ENCODE results near the gene PRDM16. TPM values are rescaled to one million over a fixed set of nuclear protein-coding genes. Genes with fewer than 3 reads are reported as not detected.
A peak's percentile ranks its signal among the peaks of the same experiment; 100 is the strongest.

The PRDM16 gene
- total and polyA plus RNA-seq, 2 of the 13 experiments (the other 11 are each of a cell fraction or from before 2014, with no cell fraction given): 0.15 to 0.81 TPM

DNA sequence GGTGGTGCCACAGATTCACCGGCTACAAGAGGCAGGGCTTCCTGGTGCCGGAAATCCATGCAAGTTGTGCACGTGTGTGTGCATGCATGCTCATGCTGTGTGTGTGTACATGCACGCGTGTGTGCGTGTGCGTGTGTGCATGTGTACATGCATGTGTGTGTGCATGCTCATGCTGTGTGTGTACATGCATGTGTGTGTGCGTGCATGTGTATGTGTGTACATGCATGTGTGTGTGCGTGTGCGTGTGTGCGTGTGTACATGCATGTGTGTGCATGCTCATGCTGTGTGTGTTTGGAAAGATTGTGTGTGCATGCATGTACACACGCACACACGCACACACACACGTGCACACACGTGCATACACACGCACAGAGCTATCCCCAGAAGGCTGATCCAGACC lies 48.9 kb downstream of the PRDM16 start:
- no peak overlapping the region for H3K9ac ChIP-seq (ENCODE audit: insufficient read depth, low read depth, low read length)
- TF ChIP-seq MAFF (IDR thresholded peaks at IDR 0.05; ENCODE audit: low read depth, low read length) (no peak), PCBP1 (IDR thresholded peaks at IDR 0.05; ENCODE audit: borderline replicate concordance, low read depth, low read length) (no peak), STAG1 (CRISPR knock-in tag; IDR thresholded peaks at IDR 0.05) (0 out of 2 replicates have a peak, but pooled peaks have one; percentile 15), KDM5B (CRISPR knock-in tag; IDR thresholded peaks at IDR 0.05; ENCODE audit: borderline replicate concordance) (no peak), HMG20B (CRISPR knock-in tag; conservative IDR thresholded peaks at IDR 0.05) (no peak), KDM6A (CRISPR knock-in tag; IDR thresholded peaks at IDR 0.05; ENCODE audit: low read depth) (no peak)
- TF ChIP-seq, protein P1, sequence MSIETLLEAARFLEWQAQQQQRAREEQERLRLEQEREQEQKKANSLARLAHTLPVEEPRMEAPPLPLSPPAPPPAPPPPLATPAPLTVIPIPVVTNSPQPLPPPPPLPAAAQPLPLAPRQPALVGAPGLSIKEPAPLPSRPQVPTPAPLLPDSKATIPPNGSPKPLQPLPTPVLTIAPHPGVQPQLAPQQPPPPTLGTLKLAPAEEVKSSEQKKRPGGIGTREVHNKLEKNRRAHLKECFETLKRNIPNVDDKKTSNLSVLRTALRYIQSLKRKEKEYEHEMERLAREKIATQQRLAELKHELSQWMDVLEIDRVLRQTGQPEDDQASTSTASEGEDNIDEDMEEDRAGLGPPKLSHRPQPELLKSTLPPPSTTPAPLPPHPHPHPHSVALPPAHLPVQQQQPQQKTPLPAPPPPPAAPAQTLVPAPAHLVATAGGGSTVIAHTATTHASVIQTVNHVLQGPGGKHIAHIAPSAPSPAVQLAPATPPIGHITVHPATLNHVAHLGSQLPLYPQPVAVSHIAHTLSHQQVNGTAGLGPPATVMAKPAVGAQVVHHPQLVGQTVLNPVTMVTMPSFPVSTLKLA (IDR thresholded peaks at IDR 0.05): peak; percentile 73
- no peak overlapping the region for H3K4me2 ChIP-seq (ENCODE audit: low read depth, low read length)
- no peaks in the 10 kb centered on the region for H3K79me2 ChIP-seq (ENCODE audit: insufficient read depth, low read length)
- H4K20me1 ChIP-seq (ENCODE audit: insufficient read depth, low read length): no peaks in the 10 kb centered on the region
- H3K9me3 ChIP-seq (ENCODE audit: low read length): no peaks in the 10 kb centered on the region
- H3K4me1 ChIP-seq (ENCODE audit: insufficient read depth, low read length): peaks cover 61% of the 10 kb centered on the region
- intact Hi-C loops (cut with micrococcal nuclease; ENCODE audit: unreplicated experiment): loop anchor here (10.0 kb wide), 1 partner anchor 57 kb away; no protein-coding TSS in a partner anchor
- ChIA-PET POLR2A (no interaction called here), CTCF (ENCODE audit: low intra/inter-chr PET ratio, low total read pairs) (no interaction called here)
- no peak overlapping the region for H3K27ac ChIP-seq (ENCODE audit: extremely low read length, insufficient read depth, low read length)
- 89% methylated on average over 14 of the region's 16 CpGs for WGBS (ENCODE audit: low lambda C conversion rate)
- FAIRE-seq (no peak), ATAC-seq (no peak), DNase-seq (ENCODE audit: low spot score) (no peak)
- no TSS peak for BruUV-seq (replicated peaks)
- H3K27me3 ChIP-seq (ENCODE audit: control insufficient read depth in 1 of 2, insufficient read depth in 2 of 2, low read length in 2 of 2): peaks cover 0 to 2% of the 10 kb centered on the region in 2 experiments; a peak in 2 of 5 replicates
- no peak overlapping the region for H2AFZ ChIP-seq (ENCODE audit: low read length)
- in situ Hi-C loops (cut with HindIII; ENCODE audit: extremely low pct_ligation_motif_present, low pct_unique_long_range_greater_than_20kb): no loop called here
- no peaks in the 10 kb centered on the region for H3K36me3 ChIP-seq (replicated peaks in 1 of 2; ENCODE audit: control insufficient read depth in 1 of 2, insufficient read depth in 2 of 2, low read length in 2 of 2)
- no peak overlapping the region for H3K4me3 ChIP-seq (replicated peaks in 1 of 3; ENCODE audit: insufficient read depth in 1 of 3, low read depth in 2 of 3, low read length in 3 of 3)

DNA sequence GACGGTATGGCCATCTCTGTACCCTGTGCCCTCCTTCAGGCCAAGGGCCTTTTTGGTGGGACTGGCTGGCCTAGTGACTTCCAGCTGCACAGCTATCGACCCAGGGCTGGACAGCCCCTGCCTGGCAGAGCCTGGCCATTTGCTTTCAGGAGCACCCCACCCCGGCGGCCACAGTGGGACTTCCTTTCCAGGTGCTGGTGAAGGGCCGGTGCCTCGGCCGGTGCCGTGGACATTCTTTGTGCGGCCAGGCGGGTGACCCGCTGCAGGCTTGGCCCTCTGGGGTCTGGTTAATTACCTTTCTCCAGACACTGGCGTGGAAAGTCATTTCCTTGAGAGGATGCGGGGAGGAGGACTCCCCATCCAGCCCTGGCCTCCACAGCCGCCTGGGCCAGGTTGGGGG lies 50.1 kb downstream of the PRDM16 start:
- intact Hi-C loops (cut with micrococcal nuclease; ENCODE audit: unreplicated experiment) (loop anchor here (10.0 kb wide), 1 partner anchor 56 kb away; no protein-coding TSS in a partner anchor), in situ Hi-C loops (cut with HindIII; ENCODE audit: extremely low pct_ligation_motif_present, low pct_unique_long_range_greater_than_20kb) (no loop called here)
- Histone ChIP-seq H3K4me1 (ENCODE audit: insufficient read depth, low read length) (peaks cover 49% of the 10 kb centered on the region), H3K27ac (ENCODE audit: extremely low read length, insufficient read depth, low read length) (no peak overlapping the region), H3K9ac (ENCODE audit: insufficient read depth, low read depth, low read length) (no peak overlapping the region), H3K79me2 (ENCODE audit: insufficient read depth, low read length) (no peaks in the 10 kb centered on the region), H3K9me3 (ENCODE audit: low read length) (no peaks in the 10 kb centered on the region), H3K4me3 (replicated peaks in 1 of 3; ENCODE audit: insufficient read depth in 1 of 3, low read depth in 2 of 3, low read length in 3 of 3) (no peak overlapping the region), H2AFZ (ENCODE audit: low read length) (no peak overlapping the region), H3K36me3 (replicated peaks in 1 of 2; ENCODE audit: control insufficient read depth in 1 of 2, insufficient read depth in 2 of 2, low read length in 2 of 2) (no peaks in the 10 kb centered on the region), H3K27me3 (ENCODE audit: control insufficient read depth in 1 of 2, insufficient read depth in 2 of 2, low read length in 2 of 2) (peaks cover 2 to 10% of the 10 kb centered on the region in 2 experiments; a peak in 1 of 5 replicates), H3K4me2 (ENCODE audit: low read depth, low read length) (no peak overlapping the region), H4K20me1 (ENCODE audit: insufficient read depth, low read length) (no peaks in the 10 kb centered on the region)
- no TSS peak for BruUV-seq (replicated peaks)
- DNase-seq (ENCODE audit: low spot score): no peak
- 90% methylated on average over 2 of the region's 14 CpGs for WGBS (ENCODE audit: low lambda C conversion rate)
- ChIA-PET CTCF (ENCODE audit: low intra/inter-chr PET ratio, low total read pairs) (no interaction called here), POLR2A (no interaction called here)
- FAIRE-seq: no peak
- ATAC-seq: no peak
- TF ChIP-seq ZNF616 (CRISPR knock-in tag; IDR thresholded peaks at IDR 0.05; ENCODE audit: low read depth): no peak
- TF ChIP-seq, protein P2, sequence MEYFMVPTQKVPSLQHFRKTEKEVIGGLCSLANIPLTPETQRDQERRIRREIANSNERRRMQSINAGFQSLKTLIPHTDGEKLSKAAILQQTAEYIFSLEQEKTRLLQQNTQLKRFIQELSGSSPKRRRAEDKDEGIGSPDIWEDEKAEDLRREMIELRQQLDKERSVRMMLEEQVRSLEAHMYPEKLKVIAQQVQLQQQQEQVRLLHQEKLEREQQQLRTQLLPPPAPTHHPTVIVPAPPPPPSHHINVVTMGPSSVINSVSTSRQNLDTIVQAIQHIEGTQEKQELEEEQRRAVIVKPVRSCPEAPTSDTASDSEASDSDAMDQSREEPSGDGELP (IDR thresholded peaks at IDR 0.05; ENCODE audit: borderline replicate concordance, low read depth): no peak
- TF ChIP-seq ZNF337 (CRISPR knock-in tag; IDR thresholded peaks at IDR 0.05; ENCODE audit: borderline replicate concordance, low read depth): no peak
- TF ChIP-seq GPN1 (CRISPR knock-in tag; IDR thresholded peaks at IDR 0.05; ENCODE audit: borderline replicate concordance): no peak
- no peak for TF ChIP-seq ZFP37 (CRISPR knock-in tag; IDR thresholded peaks at IDR 0.05; ENCODE audit: borderline replicate concordance)
- no peak for TF ChIP-seq HMGA1 (CRISPR knock-in tag; conservative IDR thresholded peaks at IDR 0.05)
- TF ChIP-seq REL (CRISPR knock-in tag; conservative IDR thresholded peaks at IDR 0.05): no peak
- TF ChIP-seq, protein P3, sequence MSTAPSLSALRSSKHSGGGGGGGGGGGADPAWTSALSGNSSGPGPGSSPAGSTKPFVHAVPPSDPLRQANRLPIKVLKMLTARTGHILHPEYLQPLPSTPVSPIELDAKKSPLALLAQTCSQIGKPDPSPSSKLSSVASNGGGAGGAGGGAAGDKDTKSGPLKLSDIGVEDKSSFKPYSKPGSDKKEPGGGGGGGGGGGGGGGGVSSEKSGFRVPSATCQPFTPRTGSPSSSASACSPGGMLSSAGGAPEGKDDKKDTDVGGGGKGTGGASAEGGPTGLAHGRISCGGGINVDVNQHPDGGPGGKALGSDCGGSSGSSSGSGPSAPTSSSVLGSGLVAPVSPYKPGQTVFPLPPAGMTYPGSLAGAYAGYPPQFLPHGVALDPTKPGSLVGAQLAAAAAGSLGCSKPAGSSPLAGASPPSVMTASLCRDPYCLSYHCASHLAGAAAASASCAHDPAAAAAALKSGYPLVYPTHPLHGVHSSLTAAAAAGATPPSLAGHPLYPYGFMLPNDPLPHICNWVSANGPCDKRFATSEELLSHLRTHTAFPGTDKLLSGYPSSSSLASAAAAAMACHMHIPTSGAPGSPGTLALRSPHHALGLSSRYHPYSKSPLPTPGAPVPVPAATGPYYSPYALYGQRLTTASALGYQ (CRISPR knock-in tag; IDR thresholded peaks at IDR 0.05): no peak
